Stromal cell of bone marrow (primary cell): Measurements from ENCODE around the gene POMGNT1.

Source experiments
- DNase-seq: peaks from one replicate; pipeline ENCODE4 v3.0.0-alpha.2; 2012; ENCODE audit warnings: low read depth

POMGNT1 gene

GRCh38 chr1:46210561-46210960, 12.3 kb upstream of the POMGNT1 start:
- no peak for DNase-seq

- DNase-seq: no peak
These were observed 8.2 kb upstream of the POMGNT1 start for GRCh38 chr1:46206399-46206798.

GRCh38 chr1:46205791-46206190, 7.6 kb upstream of the POMGNT1 start:
- no peak for DNase-seq

- DNase-seq: no peak
These were observed 6.9 kb upstream of the POMGNT1 start for GRCh38 chr1:46205141-46205540.

GRCh38 chr1:46204406-46204742, 6.1 kb upstream of the POMGNT1 start:
- no peak for DNase-seq

GRCh38 chr1:46203738-46204405, 5.6 kb upstream of the POMGNT1 start:
- no peak for DNase-seq

- DNase-seq: no peak
These were observed 1.1 kb upstream of the POMGNT1 start for GRCh38 chr1:46199233-46199749.

- no peak for DNase-seq
These were observed 672 bp downstream of the POMGNT1 start for GRCh38 chr1:46197560-46197963.

GRCh38 chr1:46196609-46197008, 1.6 kb downstream of the POMGNT1 start:
- DNase-seq: no peak

- DNase-seq: no peak
These were observed 3.5 kb downstream of the POMGNT1 start for GRCh38 chr1:46194641-46195193.

GRCh38 chr1:46193984-46194570, 4.2 kb downstream of the POMGNT1 start:
- DNase-seq: no peak

- no peak for DNase-seq
These were observed 4.9 kb downstream of the POMGNT1 start for GRCh38 chr1:46193285-46193684.

- DNase-seq: no peak
These were observed 6.1 kb downstream of the POMGNT1 start for GRCh38 chr1:46192171-46192570.

GRCh38 chr1:46191033-46191701, 7.1 kb downstream of the POMGNT1 start:
- DNase-seq: no peak

GRCh38 chr1:46190539-46190938, 7.7 kb downstream of the POMGNT1 start:
- no peak for DNase-seq

- no peak for DNase-seq
These were observed 9.8 kb downstream of the POMGNT1 start for GRCh38 chr1:46188295-46189030.

- no peak for DNase-seq
These were observed 10.9 kb downstream of the POMGNT1 start for GRCh38 chr1:46187106-46187869.

- no peak for DNase-seq
These were observed 12.2 kb downstream of the POMGNT1 start for GRCh38 chr1:46186076-46186475.

GRCh38 chr1:46184920-46185658, 13.1 kb downstream of the POMGNT1 start:
- DNase-seq: no peak

GRCh38 chr1:46183926-46184557, 14.2 kb downstream of the POMGNT1 start:
- no peak for DNase-seq
